DOHH2 (cell line): ENCODE results near the gene C4orf50.

ENCODE experiments used
- EZH2phosphoT487 ChIP-seq: fragments of 200-600 bp; sonication (generic); IDR thresholded peaks from 2 replicates; pipeline ENCODE4 v1.6.1; 2017; ENCODE audit warnings: borderline replicate concordance, mild to moderate bottlenecking, antibody characterized with exemption, low read length, moderate library complexity, mixed read lengths
- TF ChIP-seq, protein P1 (sequence below): fragments of 200-600 bp; sonication (generic); IDR thresholded peaks from one replicate; pipeline ENCODE4 v1.5.1; 2014; ENCODE audit warnings: antibody characterized with exemption, mild to moderate bottlenecking, low read depth, low read length; ENCODE audit not compliant: poor library complexity, severe bottlenecking

- TF ChIP-seq, protein P1, sequence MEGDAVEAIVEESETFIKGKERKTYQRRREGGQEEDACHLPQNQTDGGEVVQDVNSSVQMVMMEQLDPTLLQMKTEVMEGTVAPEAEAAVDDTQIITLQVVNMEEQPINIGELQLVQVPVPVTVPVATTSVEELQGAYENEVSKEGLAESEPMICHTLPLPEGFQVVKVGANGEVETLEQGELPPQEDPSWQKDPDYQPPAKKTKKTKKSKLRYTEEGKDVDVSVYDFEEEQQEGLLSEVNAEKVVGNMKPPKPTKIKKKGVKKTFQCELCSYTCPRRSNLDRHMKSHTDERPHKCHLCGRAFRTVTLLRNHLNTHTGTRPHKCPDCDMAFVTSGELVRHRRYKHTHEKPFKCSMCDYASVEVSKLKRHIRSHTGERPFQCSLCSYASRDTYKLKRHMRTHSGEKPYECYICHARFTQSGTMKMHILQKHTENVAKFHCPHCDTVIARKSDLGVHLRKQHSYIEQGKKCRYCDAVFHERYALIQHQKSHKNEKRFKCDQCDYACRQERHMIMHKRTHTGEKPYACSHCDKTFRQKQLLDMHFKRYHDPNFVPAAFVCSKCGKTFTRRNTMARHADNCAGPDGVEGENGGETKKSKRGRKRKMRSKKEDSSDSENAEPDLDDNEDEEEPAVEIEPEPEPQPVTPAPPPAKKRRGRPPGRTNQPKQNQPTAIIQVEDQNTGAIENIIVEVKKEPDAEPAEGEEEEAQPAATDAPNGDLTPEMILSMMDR, result no peak
- TF ChIP-seq EZH2phosphoT487, result no peak
These were observed 18.3 kb downstream of the C4orf50 start for GRCh38 chr4:5999830-6000365.
